Upper lobe of right lung (tissue), 1 donor: ENCODE results near the gene CMTM3. TPM values are rescaled to one million over a fixed set of nuclear protein-coding genes. Genes with fewer than 3 reads are reported as not detected.

Experiments
- ATAC-seq: fragments of 200-7000 bp; cut with Tn5 transposase; one replicate; pipeline ENCODE4 v1.9.1; 2020; ENCODE audit warnings: mild to moderate bottlenecking, moderate library complexity
- DNase-seq: peaks from one replicate; pipeline ENCODE4 v3.0.0-alpha.2; 2020
- H3K27ac ChIP-seq: fragments of 200-600 bp; one replicate; pipeline ENCODE4 v1.8.0; 2022
- H3K27me3 ChIP-seq: fragments of 200-600 bp; one replicate; pipeline ENCODE4 v1.8.0; 2022; ENCODE audit warnings: mild to moderate bottlenecking
- H3K36me3 ChIP-seq: fragments of 200-600 bp; one replicate; pipeline ENCODE4 v1.8.0; 2022
- H3K4me1 ChIP-seq: fragments of 200-600 bp; one replicate; pipeline ENCODE4 v1.8.0; 2022
- H3K4me3 ChIP-seq: fragments of 200-600 bp; one replicate; pipeline ENCODE4 v1.8.0; 2022; ENCODE audit warnings: mild to moderate bottlenecking
- H3K9me3 ChIP-seq: fragments of 200-600 bp; one replicate; pipeline ENCODE4 v1.8.0; 2022
- intact Hi-C: fragments of 100-400 bp; cut with DNase I; formaldehyde crosslinking; loops from one replicate; pipeline ENCODE4 v1.11.0; 2022
- total RNA-seq: library from RNA; stranded (reverse); fragmentation: NEBNext Ultra II Directional; extraction: Animal tissue kit (Norgen Biotek cat#: 25700); gene quantifications from one replicate; pipeline ENCODE4 v1.2.1, GENCODE V29; 2021
- TF ChIP-seq, protein P1 (sequence below): fragments of 200-600 bp; IDR thresholded peaks from one replicate; pipeline ENCODE4 v1.8.0; 2022; ENCODE audit warnings: antibody characterized with exemption
- donor health status: DM: no; HTN: yes; CAD: no; lungs with severe emphysema.

Gene CMTM3
- total RNA-seq, 1 donor from 2014 or later = 38.1 TPM

DNA sequence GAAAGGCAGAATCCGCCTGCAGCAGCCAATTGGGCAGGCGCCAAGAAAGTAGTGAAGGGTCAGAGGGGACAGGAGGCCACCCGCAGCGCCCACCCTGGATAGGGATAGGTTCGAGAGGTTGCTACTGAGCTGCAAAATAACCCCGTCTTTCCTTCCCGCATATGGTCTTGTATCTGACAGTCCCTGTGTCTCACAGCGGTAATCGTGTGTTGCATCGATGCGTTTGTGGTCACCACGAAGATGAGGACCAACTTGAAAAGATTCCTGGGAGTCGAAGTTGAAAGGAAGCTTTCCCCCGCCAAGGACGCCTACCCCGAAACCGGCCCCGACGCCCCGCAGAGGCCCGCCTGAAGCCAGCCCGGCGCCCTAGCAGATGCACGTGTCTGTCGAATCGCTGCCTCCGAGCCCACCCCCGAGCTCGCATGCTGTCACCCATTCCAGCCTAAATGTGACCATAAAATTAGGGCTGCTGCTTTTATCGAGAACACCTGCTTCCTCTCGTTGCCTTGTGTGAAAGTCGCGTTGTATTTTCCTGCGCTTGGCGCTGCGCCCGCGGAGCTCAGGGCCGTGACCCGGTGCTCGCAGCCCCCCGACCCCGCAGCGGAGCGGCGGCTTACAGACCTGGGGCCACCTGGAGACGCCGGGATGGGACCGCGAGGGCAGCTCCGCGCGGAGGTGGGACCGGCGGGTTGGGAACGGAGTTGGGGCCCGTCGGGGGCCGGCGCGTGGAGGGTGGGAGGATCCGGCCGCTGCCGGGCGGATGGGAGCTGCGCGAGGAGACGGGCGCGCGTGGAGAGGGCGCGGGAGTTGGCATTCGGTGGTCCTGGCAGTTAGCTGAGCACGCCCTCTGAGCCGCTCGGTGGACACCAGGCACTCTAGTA is 25.6 kb upstream of the CMTM3 start, which contains the start of gene CMTM2:
Gene CMTM2 (plus strand): TSS at position 813 of the 881 bp plus-strand sequence. CDS start 145 bp downstream, outside the sequence.
- ATAC-seq = peak; percentile 25
- Histone ChIP-seq H3K4me1 (peaks cover 10% of the 10 kb centered on the region), H3K4me3 (peak within 1 kb of the TSS; percentile 44), H3K36me3 (no peaks in the 10 kb centered on the region), H3K9me3 (no peaks in the 10 kb centered on the region), H3K27me3 (no peaks in the 10 kb centered on the region), H3K27ac (no peak within 1 kb of the TSS)
- TF ChIP-seq, protein P1, sequence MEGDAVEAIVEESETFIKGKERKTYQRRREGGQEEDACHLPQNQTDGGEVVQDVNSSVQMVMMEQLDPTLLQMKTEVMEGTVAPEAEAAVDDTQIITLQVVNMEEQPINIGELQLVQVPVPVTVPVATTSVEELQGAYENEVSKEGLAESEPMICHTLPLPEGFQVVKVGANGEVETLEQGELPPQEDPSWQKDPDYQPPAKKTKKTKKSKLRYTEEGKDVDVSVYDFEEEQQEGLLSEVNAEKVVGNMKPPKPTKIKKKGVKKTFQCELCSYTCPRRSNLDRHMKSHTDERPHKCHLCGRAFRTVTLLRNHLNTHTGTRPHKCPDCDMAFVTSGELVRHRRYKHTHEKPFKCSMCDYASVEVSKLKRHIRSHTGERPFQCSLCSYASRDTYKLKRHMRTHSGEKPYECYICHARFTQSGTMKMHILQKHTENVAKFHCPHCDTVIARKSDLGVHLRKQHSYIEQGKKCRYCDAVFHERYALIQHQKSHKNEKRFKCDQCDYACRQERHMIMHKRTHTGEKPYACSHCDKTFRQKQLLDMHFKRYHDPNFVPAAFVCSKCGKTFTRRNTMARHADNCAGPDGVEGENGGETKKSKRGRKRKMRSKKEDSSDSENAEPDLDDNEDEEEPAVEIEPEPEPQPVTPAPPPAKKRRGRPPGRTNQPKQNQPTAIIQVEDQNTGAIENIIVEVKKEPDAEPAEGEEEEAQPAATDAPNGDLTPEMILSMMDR = no peak
- no peak for DNase-seq
- intact Hi-C loops = no loop called here

DNA sequence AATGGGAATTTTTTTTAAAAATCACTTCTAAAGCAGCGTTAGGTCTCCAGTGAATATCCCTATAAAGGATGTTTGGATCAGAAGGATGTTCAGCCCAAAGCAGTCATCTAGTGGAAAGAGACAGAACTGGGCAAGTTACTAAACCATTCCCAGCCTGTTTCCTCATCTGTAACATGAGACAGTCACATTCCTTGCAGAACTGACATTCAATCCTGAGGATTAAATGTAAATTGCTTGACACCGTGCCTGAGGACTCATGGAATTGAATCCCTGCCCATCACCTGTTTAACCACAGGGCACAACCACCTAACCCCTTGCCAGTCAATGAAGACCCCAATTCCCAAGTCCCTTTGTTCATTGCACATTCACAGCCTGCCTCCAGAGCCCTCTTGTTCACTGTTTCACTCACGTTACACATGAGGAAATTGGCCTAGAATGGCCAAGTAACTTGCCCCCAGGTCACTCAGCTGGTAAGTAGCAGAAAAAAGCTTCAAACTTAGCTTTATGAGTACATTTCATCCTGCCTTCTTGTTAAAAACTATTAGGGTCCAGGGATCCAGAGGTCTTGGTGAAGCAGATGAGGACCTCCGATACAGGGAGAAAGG is 23.8 kb upstream of the CMTM3 start:
- TF ChIP-seq, protein P1 = no peak
- no peaks in the 10 kb centered on the region for H3K9me3 ChIP-seq
- intact Hi-C loops = no loop called here
- no peaks in the 10 kb centered on the region for H3K27me3 ChIP-seq
- ATAC-seq (no peak), DNase-seq (no peak)
- no peaks in the 10 kb centered on the region for H3K36me3 ChIP-seq
- H3K27ac ChIP-seq = no peak overlapping the region
- H3K4me3 ChIP-seq = no peak overlapping the region
- peaks cover 13% of the 10 kb centered on the region for H3K4me1 ChIP-seq

GRCh38 chr16:66581246-66581952 is 23.1 kb upstream of the CMTM3 start:
- Histone ChIP-seq H3K27me3 (no peaks in the 10 kb centered on the region), H3K4me1 (peaks cover 15% of the 10 kb centered on the region), H3K9me3 (no peaks in the 10 kb centered on the region), H3K4me3 (no peak overlapping the region), H3K27ac (no peak overlapping the region), H3K36me3 (no peaks in the 10 kb centered on the region)
- DNase-seq (no peak), ATAC-seq (peak; percentile 55)
- TF ChIP-seq, protein P1 = no peak
- intact Hi-C loops = no loop called here

- H3K4me3 ChIP-seq = no peak overlapping the region
- H3K27me3 ChIP-seq = no peaks in the 10 kb centered on the region
- H3K9me3 ChIP-seq = no peaks in the 10 kb centered on the region
- intact Hi-C loops = no loop called here
- peaks cover 4% of the 10 kb centered on the region for H3K4me1 ChIP-seq
- peak overlapping the region; percentile 24 for H3K27ac ChIP-seq
- DNase-seq (no peak), ATAC-seq (peak; percentile 61)
- no peaks in the 10 kb centered on the region for H3K36me3 ChIP-seq
- TF ChIP-seq, protein P1 = no peak
These were observed 18.8 kb upstream of the CMTM3 start for GRCh38 chr16:66585481-66586239.

DNA sequence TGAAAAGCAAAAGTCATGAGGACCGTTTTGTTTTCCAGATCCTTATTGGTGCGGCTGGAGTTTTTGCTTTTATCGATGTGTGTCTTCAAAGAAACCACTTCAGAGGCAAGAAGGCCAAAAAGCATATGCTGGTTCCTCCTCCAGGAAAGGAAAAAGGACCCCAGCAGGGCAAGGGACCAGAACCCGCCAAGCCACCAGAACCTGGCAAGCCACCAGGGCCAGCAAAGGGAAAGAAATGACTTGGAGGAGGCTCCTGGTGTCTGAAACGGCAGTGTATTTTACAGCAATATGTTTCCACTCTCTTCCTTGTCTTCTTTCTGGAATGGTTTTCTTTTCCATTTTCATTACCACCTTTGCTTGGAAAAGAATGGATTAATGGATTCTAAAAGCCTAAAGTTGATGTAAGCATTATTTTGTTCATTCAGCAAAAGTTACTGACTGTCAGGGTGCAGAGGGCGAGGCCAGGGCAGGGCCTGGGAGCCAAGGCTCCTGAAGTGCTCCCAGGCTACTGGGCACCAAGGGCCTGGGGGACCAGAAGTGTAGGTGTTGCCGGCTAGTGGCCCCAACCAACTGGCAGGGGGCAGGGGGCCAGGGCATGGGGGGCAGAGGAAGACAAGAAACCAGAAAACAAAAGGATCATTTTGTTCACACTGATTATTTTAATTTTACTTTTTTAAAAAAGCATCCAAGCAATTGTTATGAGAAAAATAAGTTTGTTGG is 16.5 kb upstream of the CMTM3 start:
- no peaks in the 10 kb centered on the region for H3K9me3 ChIP-seq
- H3K4me3 ChIP-seq = no peak overlapping the region
- H3K27me3 ChIP-seq = no peaks in the 10 kb centered on the region
- no peak for ATAC-seq
- TF ChIP-seq, protein P1 = no peak
- DNase-seq = no peak
- peaks cover 4% of the 10 kb centered on the region for H3K4me1 ChIP-seq
- no peaks in the 10 kb centered on the region for H3K36me3 ChIP-seq
- intact Hi-C loops = no loop called here
- H3K27ac ChIP-seq = no peak overlapping the region
